IPS-18c (cell line): ENCODE data around the gene PAPPA.

Experiments used
- H3K4me3 ChIP-seq: 2 replicates; pipeline ENCODE4 v1.7.0; 2013; ENCODE audit warnings: low read depth, mild to moderate bottlenecking, low read length, moderate library complexity; ENCODE audit not compliant: insufficient read depth
- H3K9me3 ChIP-seq: one replicate; pipeline ENCODE4 v1.6.1; 2013; ENCODE audit warnings: mild to moderate bottlenecking, low read length, moderate library complexity; ENCODE audit not compliant: control insufficient read depth, insufficient read depth

The PAPPA gene

GRCh38 chr9:116336133-116336862, 182.7 kb downstream of the PAPPA start:
- H3K4me3 ChIP-seq = no peak overlapping the region
- no peaks in the 10 kb centered on the region for H3K9me3 ChIP-seq

DNA sequence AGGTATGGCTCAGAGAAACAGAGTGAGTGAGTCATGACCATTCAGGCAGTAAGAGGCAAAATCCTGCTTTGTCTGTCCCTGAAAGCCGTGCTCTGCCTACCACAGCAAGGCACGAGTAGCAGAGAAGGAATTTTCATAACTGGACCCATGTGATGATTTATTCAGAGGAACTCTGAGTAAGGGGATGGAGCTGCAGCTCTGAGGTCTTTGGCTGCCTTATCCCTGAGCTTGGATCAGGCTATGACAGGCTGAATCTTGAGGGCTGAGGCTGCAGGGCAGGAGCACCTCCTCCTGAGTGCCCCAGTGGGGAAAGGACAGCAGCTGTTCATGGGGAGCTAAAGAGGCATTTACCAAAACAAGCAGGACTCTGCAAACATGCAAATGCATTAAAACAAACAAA, 183.4 kb downstream of the PAPPA start:
- no peak overlapping the region for H3K4me3 ChIP-seq
- H3K9me3 ChIP-seq = no peaks in the 10 kb centered on the region

- no peaks in the 10 kb centered on the region for H3K9me3 ChIP-seq
Observed at GRCh38 chr9:116340270-116340669, 186.7 kb downstream of the PAPPA start.

DNA sequence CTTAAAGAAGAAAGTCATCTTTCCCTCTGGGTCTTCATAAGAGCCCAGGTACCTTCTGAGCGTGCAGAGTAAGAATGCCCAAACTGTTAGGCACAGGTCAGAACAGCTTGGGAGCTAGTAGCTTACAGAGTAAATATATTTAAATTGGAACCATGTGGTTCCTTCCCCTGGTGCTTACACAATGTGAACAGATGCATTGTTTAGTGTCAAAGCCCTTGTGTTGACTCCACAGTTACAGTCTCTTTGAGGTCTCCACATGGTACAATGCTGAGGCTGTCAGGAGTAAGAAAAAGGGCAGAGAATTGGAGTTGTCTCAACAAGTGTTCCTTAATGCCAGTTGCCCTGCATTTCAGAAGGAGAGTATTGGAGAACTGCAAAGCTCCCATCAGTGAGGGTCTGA, 188.5 kb downstream of the PAPPA start:
- no peak overlapping the region for H3K4me3 ChIP-seq

More at GRCh38 chr9:116340270-116340669, 186.7 kb downstream of the PAPPA start:
- H3K4me3 ChIP-seq = no peak overlapping the region

DNA sequence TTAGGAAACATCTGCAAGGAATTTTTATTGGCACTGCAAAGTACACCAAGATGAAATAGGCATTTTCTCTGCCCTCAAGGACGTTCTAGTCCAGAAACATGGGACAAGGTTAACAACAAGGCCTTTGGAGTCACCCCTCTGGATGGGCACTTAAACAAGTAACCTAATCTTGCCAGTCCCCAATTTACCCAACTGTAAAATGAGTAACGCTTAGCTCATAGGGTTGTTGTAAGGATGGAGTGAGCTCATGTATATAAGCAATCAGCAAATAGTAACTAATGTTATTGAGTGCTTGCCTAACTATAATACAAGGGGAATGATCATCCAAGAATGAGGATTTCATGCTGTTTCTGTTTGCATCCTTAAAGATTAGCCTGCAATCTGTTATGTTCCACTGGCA, 189.3 kb downstream of the PAPPA start:
- no peaks in the 10 kb centered on the region for H3K9me3 ChIP-seq
- H3K4me3 ChIP-seq = no peak overlapping the region

More for the DNA sequence above, 188.5 kb downstream of the PAPPA start:
- no peaks in the 10 kb centered on the region for H3K9me3 ChIP-seq

GRCh38 chr9:116344416-116344815, 190.8 kb downstream of the PAPPA start:
- no peaks in the 10 kb centered on the region for H3K9me3 ChIP-seq
- H3K4me3 ChIP-seq = no peak overlapping the region

GRCh38 chr9:116345393-116345792, 191.8 kb downstream of the PAPPA start:
- Histone ChIP-seq H3K9me3 (no peaks in the 10 kb centered on the region), H3K4me3 (no peak overlapping the region)

- Histone ChIP-seq H3K9me3 (no peaks in the 10 kb centered on the region), H3K4me3 (no peak overlapping the region)
Observed at GRCh38 chr9:116345817-116346216, 192.2 kb downstream of the PAPPA start.

- Histone ChIP-seq H3K9me3 (no peaks in the 10 kb centered on the region), H3K4me3 (no peak overlapping the region)
Observed at GRCh38 chr9:116349684-116350083, 196.1 kb downstream of the PAPPA start.

DNA sequence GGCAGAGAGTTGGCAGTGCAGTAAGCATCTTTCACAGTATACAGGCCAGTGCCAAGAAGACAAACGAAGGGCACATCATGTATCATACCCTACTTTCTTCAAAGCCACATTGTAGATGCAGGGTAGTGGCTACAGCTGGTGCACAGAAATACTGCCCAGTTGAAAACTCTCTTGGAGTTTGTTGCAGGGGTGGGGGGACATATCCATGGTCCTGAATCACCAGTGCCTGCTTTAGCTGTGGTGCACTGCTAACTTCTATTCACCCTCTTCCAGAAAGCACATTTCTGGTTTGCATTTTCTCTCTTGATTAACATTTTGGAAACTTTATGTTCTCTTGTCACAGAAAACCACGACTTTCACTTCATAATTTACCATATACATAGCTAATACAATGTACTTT, 196.6 kb downstream of the PAPPA start:
- H3K4me3 ChIP-seq = no peak overlapping the region
- H3K9me3 ChIP-seq = no peaks in the 10 kb centered on the region

- Histone ChIP-seq H3K4me3 (no peak overlapping the region), H3K9me3 (no peaks in the 10 kb centered on the region)
Observed at GRCh38 chr9:116352958-116353357, 199.4 kb downstream of the PAPPA start.

GRCh38 chr9:116355153-116355921, 201.7 kb downstream of the PAPPA start:
- H3K9me3 ChIP-seq = no peaks in the 10 kb centered on the region
- H3K4me3 ChIP-seq = no peak overlapping the region

GRCh38 chr9:116358251-116358650, 204.7 kb downstream of the PAPPA start:
- Histone ChIP-seq H3K9me3 (peaks cover 3% of the 10 kb centered on the region), H3K4me3 (no peak overlapping the region)

GRCh38 chr9:116360016-116360415, 206.4 kb downstream of the PAPPA start:
- H3K4me3 ChIP-seq = no peak overlapping the region
- H3K9me3 ChIP-seq = peaks cover 3% of the 10 kb centered on the region

- H3K4me3 ChIP-seq = no peak overlapping the region
- peaks cover 3% of the 10 kb centered on the region for H3K9me3 ChIP-seq
Observed at GRCh38 chr9:116360989-116361388, 207.4 kb downstream of the PAPPA start.

DNA sequence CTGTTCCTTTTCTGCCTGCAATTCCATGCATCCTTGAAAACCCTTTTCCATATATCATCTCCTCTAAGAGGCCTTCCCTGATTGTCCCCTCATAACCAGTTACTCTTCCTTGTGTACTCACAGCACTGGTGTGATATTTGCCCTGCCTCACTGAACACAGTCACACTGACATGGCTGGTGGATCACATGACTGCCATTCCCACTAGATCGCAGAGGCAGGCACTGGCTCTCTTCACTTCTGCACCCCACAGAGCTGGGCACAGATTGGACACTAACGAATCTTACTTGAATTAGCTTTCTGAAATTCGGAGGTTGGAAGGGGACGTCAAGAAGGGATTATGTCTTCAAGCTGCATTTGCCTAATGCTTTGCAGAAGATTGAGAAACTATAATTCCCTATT, 208.0 kb downstream of the PAPPA start:
- peaks cover 3% of the 10 kb centered on the region for H3K9me3 ChIP-seq
- H3K4me3 ChIP-seq = no peak overlapping the region

GRCh38 chr9:116362493-116362892, 208.9 kb downstream of the PAPPA start:
- Histone ChIP-seq H3K9me3 (peaks cover 3% of the 10 kb centered on the region), H3K4me3 (no peak overlapping the region)

DNA sequence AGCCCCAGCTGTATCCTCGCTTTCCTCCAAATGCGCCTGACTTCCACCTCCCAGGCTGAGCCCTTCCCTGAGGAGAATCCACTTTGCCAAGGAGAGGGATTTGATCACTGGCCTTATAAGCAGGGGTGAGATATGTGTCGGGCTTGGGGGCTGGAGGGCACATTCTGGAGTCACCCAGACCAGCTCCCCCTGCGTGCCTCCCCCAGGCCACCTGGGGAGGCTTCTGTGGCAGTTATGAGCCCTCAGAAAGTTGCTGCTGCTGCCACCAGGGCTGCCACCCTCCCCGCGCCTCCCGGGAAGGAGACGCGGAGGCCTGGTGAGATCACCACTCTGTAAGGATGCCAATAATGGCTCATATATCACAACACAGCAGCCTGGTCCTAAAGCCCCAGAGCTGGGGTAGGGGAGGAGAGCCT, 211.5 kb downstream of the PAPPA start:
- H3K4me3 ChIP-seq = no peak overlapping the region
- H3K9me3 ChIP-seq = peaks cover 3% of the 10 kb centered on the region
